ENCODE results near the gene PLA2G7.
"Not testable (repeated sequence)": the region's sequence is repeated elsewhere in the genome, so short reads cannot be mapped to it uniquely, and the experiment has no call there.

PLA2G7 gene

GRCh38 chr6:46748940-46749503 is 13.8 kb upstream of the PLA2G7 start:
- DNase-seq (ENCODE audit: low read depth in 2 of 2, low spot score in 1 of 2), result no peak

- DNase-seq (ENCODE audit: low read depth in 2 of 2, low spot score in 1 of 2), result no peak
Measured at GRCh38 chr6:46746696-46747095, 11.5 kb upstream of the PLA2G7 start, which contains the start of gene ANKRD66. Gene ANKRD66, plus strand, starts transcription at chr6:46746933. Its CDS starts 5,016 bp downstream, at chr6:46751949.

- DNase-seq (ENCODE audit: low read depth in 2 of 2, low spot score in 1 of 2), result no peak
Measured at GRCh38 chr6:46745973-46746372, 10.8 kb upstream of the PLA2G7 start.

- not testable (repeated sequence) for DNase-seq (ENCODE audit: low read depth in 2 of 2, low spot score in 1 of 2)
Measured at GRCh38 chr6:46744159-46744725, 9.1 kb upstream of the PLA2G7 start.

- DNase-seq (ENCODE audit: low read depth in 2 of 2, low spot score in 1 of 2), result no peak
Measured at GRCh38 chr6:46743425-46744158, 8.4 kb upstream of the PLA2G7 start.

- no peak for DNase-seq (ENCODE audit: low read depth in 2 of 2, low spot score in 1 of 2)
Measured at GRCh38 chr6:46741910-46742309, 6.7 kb upstream of the PLA2G7 start.

- no peak for DNase-seq (ENCODE audit: low read depth in 2 of 2, low spot score in 1 of 2)
Measured at GRCh38 chr6:46741482-46741881, 6.3 kb upstream of the PLA2G7 start.

GRCh38 chr6:46736906-46737305 is 1.7 kb upstream of the PLA2G7 start:
- DNase-seq (ENCODE audit: low read depth in 2 of 2, low spot score in 1 of 2), result no peak

GRCh38 chr6:46735720-46736031 is 501 bp upstream of the PLA2G7 start:
- DNase-seq (ENCODE audit: low read depth in 2 of 2, low spot score in 1 of 2), result no peak

- no peak for DNase-seq (ENCODE audit: low read depth in 2 of 2, low spot score in 1 of 2)
Measured at GRCh38 chr6:46733341-46733801, 1.8 kb downstream of the PLA2G7 start.

GRCh38 chr6:46730921-46731461 is 4.2 kb downstream of the PLA2G7 start:
- DNase-seq (ENCODE audit: low read depth in 2 of 2, low spot score in 1 of 2), result no peak

GRCh38 chr6:46729787-46730326 is 5.3 kb downstream of the PLA2G7 start:
- DNase-seq (ENCODE audit: low read depth in 2 of 2, low spot score in 1 of 2), result no peak

- no peak for DNase-seq (ENCODE audit: low read depth in 2 of 2, low spot score in 1 of 2)
Measured at GRCh38 chr6:46720401-46720800, 14.8 kb downstream of the PLA2G7 start.

- no peak for DNase-seq (ENCODE audit: low read depth in 2 of 2, low spot score in 1 of 2)
Measured at GRCh38 chr6:46719099-46719498, 16.1 kb downstream of the PLA2G7 start.

- no peak for DNase-seq (ENCODE audit: low read depth in 2 of 2, low spot score in 1 of 2)
Measured at GRCh38 chr6:46715141-46715540, 20.0 kb downstream of the PLA2G7 start.

GRCh38 chr6:46711491-46711890 is 23.7 kb downstream of the PLA2G7 start:
- DNase-seq (ENCODE audit: low read depth in 2 of 2, low spot score in 1 of 2), result no peak

GRCh38 chr6:46706464-46706863 is 28.7 kb downstream of the PLA2G7 start:
- no peak for DNase-seq (ENCODE audit: low read depth in 2 of 2, low spot score in 1 of 2)

- no peak for DNase-seq (ENCODE audit: low read depth in 2 of 2, low spot score in 1 of 2)
Measured at GRCh38 chr6:46704562-46704961, 30.6 kb downstream of the PLA2G7 start.

- DNase-seq (ENCODE audit: low read depth in 2 of 2, low spot score in 1 of 2), result no peak
Measured at GRCh38 chr6:46699970-46700369, 35.2 kb downstream of the PLA2G7 start.

GRCh38 chr6:46690911-46691451 is 44.2 kb downstream of the PLA2G7 start:
- DNase-seq (ENCODE audit: low read depth in 2 of 2, low spot score in 1 of 2), result no peak

GRCh38 chr6:46690141-46690755 is 44.9 kb downstream of the PLA2G7 start:
- DNase-seq (ENCODE audit: low read depth in 2 of 2, low spot score in 1 of 2), result no peak
